ENCODE data around the gene SYT5. TPM values are rescaled to one million over a fixed set of nuclear protein-coding genes. Genes with fewer than 3 reads are reported as not detected.

The SYT5 gene
- total RNA-seq, 1 donor: not detected

- Histone ChIP-seq H4K20me1 (ENCODE audit: insufficient read depth, low read length) (no peaks in the 10 kb centered on the region), H3K27me3 (ENCODE audit: insufficient read depth, low read length) (peaks cover 52% of the 10 kb centered on the region), H3K27ac (ENCODE audit: low read depth, low read length) (no peak overlapping the region), H3K4me1 (ENCODE audit: insufficient read depth, low read length) (no peaks in the 10 kb centered on the region), H3K4me3 (ENCODE audit: insufficient read depth, low read length) (no peak overlapping the region), H3K36me3 (ENCODE audit: insufficient read depth, low read length) (no peaks in the 10 kb centered on the region), H3K9me3 (ENCODE audit: low read depth, low read length) (no peaks in the 10 kb centered on the region), H3K4me2 (ENCODE audit: insufficient read depth, low read length) (no peak overlapping the region), H2AFZ (ENCODE audit: low read length) (no peak overlapping the region), H3K79me2 (ENCODE audit: insufficient read depth, low read length) (no peaks in the 10 kb centered on the region)
- peak; percentile 86 for DNase-seq (ENCODE audit: insufficient read length, low spot score, missing footprints)
- TF ChIP-seq, protein P1, sequence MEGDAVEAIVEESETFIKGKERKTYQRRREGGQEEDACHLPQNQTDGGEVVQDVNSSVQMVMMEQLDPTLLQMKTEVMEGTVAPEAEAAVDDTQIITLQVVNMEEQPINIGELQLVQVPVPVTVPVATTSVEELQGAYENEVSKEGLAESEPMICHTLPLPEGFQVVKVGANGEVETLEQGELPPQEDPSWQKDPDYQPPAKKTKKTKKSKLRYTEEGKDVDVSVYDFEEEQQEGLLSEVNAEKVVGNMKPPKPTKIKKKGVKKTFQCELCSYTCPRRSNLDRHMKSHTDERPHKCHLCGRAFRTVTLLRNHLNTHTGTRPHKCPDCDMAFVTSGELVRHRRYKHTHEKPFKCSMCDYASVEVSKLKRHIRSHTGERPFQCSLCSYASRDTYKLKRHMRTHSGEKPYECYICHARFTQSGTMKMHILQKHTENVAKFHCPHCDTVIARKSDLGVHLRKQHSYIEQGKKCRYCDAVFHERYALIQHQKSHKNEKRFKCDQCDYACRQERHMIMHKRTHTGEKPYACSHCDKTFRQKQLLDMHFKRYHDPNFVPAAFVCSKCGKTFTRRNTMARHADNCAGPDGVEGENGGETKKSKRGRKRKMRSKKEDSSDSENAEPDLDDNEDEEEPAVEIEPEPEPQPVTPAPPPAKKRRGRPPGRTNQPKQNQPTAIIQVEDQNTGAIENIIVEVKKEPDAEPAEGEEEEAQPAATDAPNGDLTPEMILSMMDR (IDR thresholded peaks at IDR 0.05; ENCODE audit: extremely low read depth, low read depth, low read length): peak; percentile 37
Observed at GRCh38 chr19:55146078-55146704, 33.9 kb downstream of the SYT5 start.

- H3K27me3 ChIP-seq (ENCODE audit: insufficient read depth, low read length): peaks cover 52% of the 10 kb centered on the region
- no peak for DNase-seq (ENCODE audit: insufficient read length, low spot score, missing footprints)
- no peaks in the 10 kb centered on the region for H3K4me1 ChIP-seq (ENCODE audit: insufficient read depth, low read length)
- H2AFZ ChIP-seq (ENCODE audit: low read length): no peak overlapping the region
- no peak overlapping the region for H3K4me3 ChIP-seq (ENCODE audit: insufficient read depth, low read length)
- H3K4me2 ChIP-seq (ENCODE audit: insufficient read depth, low read length): no peak overlapping the region
- H3K79me2 ChIP-seq (ENCODE audit: insufficient read depth, low read length): no peaks in the 10 kb centered on the region
- H4K20me1 ChIP-seq (ENCODE audit: insufficient read depth, low read length): no peaks in the 10 kb centered on the region
- TF ChIP-seq, protein P1 (IDR thresholded peaks at IDR 0.05; ENCODE audit: extremely low read depth, low read depth, low read length): no peak
- H3K36me3 ChIP-seq (ENCODE audit: insufficient read depth, low read length): no peaks in the 10 kb centered on the region
- no peaks in the 10 kb centered on the region for H3K9me3 ChIP-seq (ENCODE audit: low read depth, low read length)
- H3K27ac ChIP-seq (ENCODE audit: low read depth, low read length): no peak overlapping the region
Observed at GRCh38 chr19:55145232-55145631, 34.9 kb downstream of the SYT5 start.

DNA sequence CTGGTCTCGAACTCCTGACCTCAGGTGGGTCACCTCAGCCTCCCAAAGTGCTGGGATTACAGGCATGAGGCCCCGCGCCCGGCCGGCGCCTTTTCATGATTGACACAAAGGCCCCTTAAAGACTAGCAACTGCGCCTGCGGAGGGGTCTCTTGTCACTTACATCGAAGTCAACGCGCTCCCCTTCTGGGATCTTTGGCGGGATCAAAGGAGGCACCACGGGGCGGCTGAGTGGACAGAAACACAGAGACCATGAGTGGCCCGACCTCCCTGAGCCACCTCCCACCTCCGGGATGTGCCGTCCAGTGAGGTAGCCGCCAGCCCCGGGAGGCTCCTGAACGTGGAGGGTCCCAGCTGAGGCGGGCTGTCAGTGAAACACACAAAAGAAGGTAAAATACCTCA lies 38.4 kb downstream of the SYT5 start:
- Histone ChIP-seq H3K4me2 (ENCODE audit: insufficient read depth, low read length) (no peak overlapping the region), H3K79me2 (ENCODE audit: insufficient read depth, low read length) (no peaks in the 10 kb centered on the region), H2AFZ (ENCODE audit: low read length) (no peak overlapping the region), H3K4me3 (ENCODE audit: insufficient read depth, low read length) (no peak overlapping the region), H3K36me3 (ENCODE audit: insufficient read depth, low read length) (no peaks in the 10 kb centered on the region), H3K27me3 (ENCODE audit: insufficient read depth, low read length) (peaks cover 34% of the 10 kb centered on the region), H3K27ac (ENCODE audit: low read depth, low read length) (no peak overlapping the region), H3K9me3 (ENCODE audit: low read depth, low read length) (no peaks in the 10 kb centered on the region), H3K4me1 (ENCODE audit: insufficient read depth, low read length) (no peaks in the 10 kb centered on the region), H4K20me1 (ENCODE audit: insufficient read depth, low read length) (no peaks in the 10 kb centered on the region)
- TF ChIP-seq, protein P1 (IDR thresholded peaks at IDR 0.05; ENCODE audit: extremely low read depth, low read depth, low read length): no peak
- no peak for DNase-seq (ENCODE audit: insufficient read length, low spot score, missing footprints)

DNA sequence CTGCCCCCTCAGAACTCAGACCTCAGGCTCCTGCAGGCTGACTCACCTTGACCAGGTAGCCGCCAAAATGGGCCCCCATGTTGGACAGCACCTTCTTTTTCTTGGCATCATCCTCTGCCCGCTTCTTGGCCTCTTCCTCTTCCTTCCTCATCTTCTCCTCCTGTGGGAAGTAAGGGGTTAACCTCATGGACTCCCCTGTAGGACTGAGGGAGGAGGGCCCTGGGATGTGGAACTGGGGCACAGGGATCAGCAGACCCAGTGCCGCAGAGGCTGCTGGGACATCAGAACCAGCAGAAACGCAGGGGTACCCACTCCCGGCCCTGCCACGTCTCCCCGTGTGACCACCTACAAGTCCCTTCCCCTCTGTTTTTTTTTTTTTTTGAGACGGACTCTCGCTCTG lies 42.2 kb downstream of the SYT5 start:
- DNase-seq (ENCODE audit: insufficient read length, low spot score, missing footprints): peak; percentile 21
- H3K79me2 ChIP-seq (ENCODE audit: insufficient read depth, low read length): no peaks in the 10 kb centered on the region
- H3K36me3 ChIP-seq (ENCODE audit: insufficient read depth, low read length): no peaks in the 10 kb centered on the region
- H3K4me2 ChIP-seq (ENCODE audit: insufficient read depth, low read length): no peak overlapping the region
- no peaks in the 10 kb centered on the region for H4K20me1 ChIP-seq (ENCODE audit: insufficient read depth, low read length)
- H3K27ac ChIP-seq (ENCODE audit: low read depth, low read length): no peak overlapping the region
- H3K9me3 ChIP-seq (ENCODE audit: low read depth, low read length): no peaks in the 10 kb centered on the region
- no peaks in the 10 kb centered on the region for H3K4me1 ChIP-seq (ENCODE audit: insufficient read depth, low read length)
- TF ChIP-seq, protein P1 (IDR thresholded peaks at IDR 0.05; ENCODE audit: extremely low read depth, low read depth, low read length): no peak
- H3K4me3 ChIP-seq (ENCODE audit: insufficient read depth, low read length): no peak overlapping the region
- peaks cover 18% of the 10 kb centered on the region for H3K27me3 ChIP-seq (ENCODE audit: insufficient read depth, low read length)
- no peak overlapping the region for H2AFZ ChIP-seq (ENCODE audit: low read length)
